DOHH2 (cell line): ENCODE results near the gene GPATCH4.

Experiments
- EZH2phosphoT487 ChIP-seq: fragments of 200-600 bp; sonication (generic); IDR thresholded peaks from 2 replicates; pipeline ENCODE4 v1.6.1; 2017; ENCODE audit warnings: borderline replicate concordance, mild to moderate bottlenecking, antibody characterized with exemption, low read length, moderate library complexity, mixed read lengths
- TF ChIP-seq, protein P1 (sequence below): fragments of 200-600 bp; sonication (generic); IDR thresholded peaks from one replicate; pipeline ENCODE4 v1.5.1; 2014; ENCODE audit warnings: antibody characterized with exemption, mild to moderate bottlenecking, low read depth, low read length; ENCODE audit not compliant: poor library complexity, severe bottlenecking

DNA sequence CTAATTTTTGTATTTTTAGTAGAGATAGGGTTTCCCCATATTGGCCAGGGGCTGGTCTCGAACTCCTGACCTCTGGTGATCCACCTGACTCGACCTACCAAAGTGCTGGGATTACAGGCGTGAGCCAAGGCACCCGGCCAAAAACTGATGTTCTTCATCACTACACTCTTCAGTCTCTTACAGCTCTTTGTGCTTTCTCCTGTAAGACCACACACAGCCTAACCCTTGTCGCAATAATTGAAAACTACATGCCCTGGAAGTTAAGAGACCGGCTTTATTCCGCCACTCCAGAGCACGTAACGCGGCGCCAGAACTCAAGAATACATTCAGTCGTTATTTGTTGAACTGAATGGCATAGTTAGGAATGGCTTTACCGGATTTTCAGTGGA lies 552 bp downstream of the GPATCH4 start:
- TF ChIP-seq, protein P1, sequence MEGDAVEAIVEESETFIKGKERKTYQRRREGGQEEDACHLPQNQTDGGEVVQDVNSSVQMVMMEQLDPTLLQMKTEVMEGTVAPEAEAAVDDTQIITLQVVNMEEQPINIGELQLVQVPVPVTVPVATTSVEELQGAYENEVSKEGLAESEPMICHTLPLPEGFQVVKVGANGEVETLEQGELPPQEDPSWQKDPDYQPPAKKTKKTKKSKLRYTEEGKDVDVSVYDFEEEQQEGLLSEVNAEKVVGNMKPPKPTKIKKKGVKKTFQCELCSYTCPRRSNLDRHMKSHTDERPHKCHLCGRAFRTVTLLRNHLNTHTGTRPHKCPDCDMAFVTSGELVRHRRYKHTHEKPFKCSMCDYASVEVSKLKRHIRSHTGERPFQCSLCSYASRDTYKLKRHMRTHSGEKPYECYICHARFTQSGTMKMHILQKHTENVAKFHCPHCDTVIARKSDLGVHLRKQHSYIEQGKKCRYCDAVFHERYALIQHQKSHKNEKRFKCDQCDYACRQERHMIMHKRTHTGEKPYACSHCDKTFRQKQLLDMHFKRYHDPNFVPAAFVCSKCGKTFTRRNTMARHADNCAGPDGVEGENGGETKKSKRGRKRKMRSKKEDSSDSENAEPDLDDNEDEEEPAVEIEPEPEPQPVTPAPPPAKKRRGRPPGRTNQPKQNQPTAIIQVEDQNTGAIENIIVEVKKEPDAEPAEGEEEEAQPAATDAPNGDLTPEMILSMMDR: no peak
- no peak for TF ChIP-seq EZH2phosphoT487
